Muscle layer of duodenum (tissue), 2 donors: ENCODE data around the gene PSMD3.

Experiments
- H3K27ac ChIP-seq: one replicate; pipeline ENCODE4 v1.7.0; 2013; ENCODE audit warnings: mild to moderate bottlenecking, low read length
- H3K27me3 ChIP-seq: one replicate; pipeline ENCODE4 v1.7.0; 2013; ENCODE audit warnings: low read depth, mild to moderate bottlenecking, control low read depth, low read length
- H3K36me3 ChIP-seq, 2 donors: one replicate each; pipeline ENCODE4 v1.7.0; 2013; ENCODE audit warnings: low read length in 2 of 2, control low read depth in 1 of 2, mild to moderate bottlenecking in 1 of 2; ENCODE audit not compliant: insufficient read depth in 2 of 2, control insufficient read depth in 1 of 2
- H3K4me1 ChIP-seq, 2 donors: one replicate each; pipeline ENCODE4 v1.7.0; 2013; ENCODE audit warnings: low read length in 2 of 2, mild to moderate bottlenecking in 2 of 2, control low read depth in 1 of 2, moderate library complexity in 1 of 2; ENCODE audit not compliant: insufficient read depth in 2 of 2, control insufficient read depth in 1 of 2
- H3K4me3 ChIP-seq, 2 donors: one replicate each; pipeline ENCODE4 v1.7.0; 2013; ENCODE audit warnings: low read length in 2 of 2, low read depth in 1 of 2, mild to moderate bottlenecking in 1 of 2
- H3K9me3 ChIP-seq, 2 donors: one replicate each; pipeline ENCODE4 v1.7.0; 2013; ENCODE audit warnings: low read length in 2 of 2, control low read depth in 1 of 2, mild to moderate bottlenecking in 1 of 2; ENCODE audit not compliant: control insufficient read depth in 1 of 2
- donor health status: healthy.

Gene PSMD3

DNA sequence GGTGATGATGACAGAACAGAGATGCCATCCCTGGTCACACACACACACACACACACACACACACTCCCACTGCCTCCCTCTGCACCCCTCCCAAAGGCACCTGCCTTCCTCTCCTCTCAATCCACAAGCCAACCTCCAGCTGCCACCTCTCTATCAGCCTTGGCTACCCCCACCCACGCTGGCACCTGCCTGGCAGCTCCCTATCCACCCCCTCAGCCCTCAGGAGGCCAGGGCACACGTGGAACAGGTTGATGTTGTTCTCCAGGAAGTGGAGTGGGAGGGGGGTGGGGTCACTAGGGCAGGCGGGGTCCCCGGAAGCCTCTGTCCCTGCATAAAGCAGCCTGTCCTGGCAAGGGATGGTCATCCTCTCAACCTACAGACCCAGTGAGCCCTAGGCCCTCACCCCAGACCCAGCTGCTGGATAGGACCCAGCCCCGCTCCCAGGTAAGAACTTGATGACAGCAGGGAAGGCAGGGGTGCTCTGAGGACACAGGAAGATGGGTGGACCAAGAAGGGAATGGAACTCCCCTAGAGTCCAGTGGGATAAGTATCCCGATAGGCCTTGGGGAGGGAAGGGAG lies 17.9 kb upstream of the PSMD3 start, which contains the start of gene GSDMA:
GSDMA (plus strand) TSS at position 363 of the 579 bp plus-strand sequence. CDS start 2,684 bp downstream, outside the sequence.
- Histone ChIP-seq H3K27ac (no peak within 1 kb of the TSS), H3K27me3 (no peaks in the 10 kb centered on the region), H3K4me3 (no peak within 1 kb of the TSS), H3K4me1 (peaks cover 0 to 4% of the 10 kb centered on the region in 2 donors), H3K9me3 (no peaks in the 10 kb centered on the region), H3K36me3 (no peaks in the 10 kb centered on the region)

DNA sequence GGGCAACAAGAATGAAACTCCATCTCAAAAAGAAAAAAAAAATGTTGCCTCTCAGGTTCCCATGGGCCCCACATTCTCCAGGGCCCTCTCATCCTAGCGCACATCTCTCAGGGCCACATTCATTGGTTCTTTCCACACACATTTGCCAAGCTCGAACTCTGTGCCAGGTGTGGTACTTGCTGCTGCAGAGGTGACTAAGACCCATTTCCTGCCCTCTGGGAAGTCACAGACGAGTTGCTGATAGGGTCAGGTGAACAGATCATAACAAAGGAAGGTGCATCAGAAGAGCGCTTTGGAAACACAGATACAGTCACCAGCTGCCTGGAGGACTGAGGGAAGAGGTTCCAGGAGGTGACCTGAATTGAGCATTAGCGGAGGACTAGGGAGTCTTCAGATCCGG lies 16.8 kb upstream of the PSMD3 start:
- Histone ChIP-seq H3K9me3 (no peaks in the 10 kb centered on the region), H3K36me3 (no peaks in the 10 kb centered on the region), H3K27me3 (no peaks in the 10 kb centered on the region), H3K4me1 (peaks cover 0 to 4% of the 10 kb centered on the region in 2 donors), H3K27ac (no peak overlapping the region), H3K4me3 (no peak overlapping the region)

- no peaks in the 10 kb centered on the region for H3K27me3 ChIP-seq
- no peaks in the 10 kb centered on the region for H3K36me3 ChIP-seq
- peaks cover 0 to 4% of the 10 kb centered on the region in 2 donors for H3K4me1 ChIP-seq
- no peak overlapping the region for H3K4me3 ChIP-seq
- H3K27ac ChIP-seq = no peak overlapping the region
- H3K9me3 ChIP-seq = no peaks in the 10 kb centered on the region
Measured at GRCh38 chr17:39965017-39965699, 15.4 kb upstream of the PSMD3 start.

DNA sequence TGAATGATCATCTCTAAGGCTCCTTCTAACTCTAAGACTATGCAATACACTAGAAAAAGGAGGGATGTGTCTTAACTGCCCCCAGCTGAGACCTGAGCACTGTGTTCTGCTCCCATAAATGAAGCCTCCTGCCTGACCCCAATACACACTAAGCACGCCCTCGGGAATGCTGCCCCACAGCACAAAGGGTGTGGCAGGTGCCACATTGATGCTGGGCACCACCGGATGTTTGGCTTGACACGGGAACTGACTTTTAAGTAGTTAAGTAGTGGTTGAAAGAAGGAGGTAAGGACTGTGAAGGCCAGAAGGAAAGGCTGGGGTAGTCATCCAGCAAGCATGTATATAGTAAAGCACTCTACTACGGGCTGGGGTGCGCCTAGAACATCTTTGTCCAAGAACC lies 13.8 kb upstream of the PSMD3 start:
- Histone ChIP-seq H3K4me1 (peaks cover 0 to 4% of the 10 kb centered on the region in 2 donors), H3K36me3 (no peaks in the 10 kb centered on the region), H3K27me3 (no peaks in the 10 kb centered on the region), H3K27ac (no peak overlapping the region), H3K4me3 (no peak overlapping the region), H3K9me3 (no peaks in the 10 kb centered on the region)

GRCh38 chr17:39968761-39969160 lies 11.8 kb upstream of the PSMD3 start:
- no peak overlapping the region for H3K4me3 ChIP-seq
- no peak overlapping the region for H3K27ac ChIP-seq
- H3K9me3 ChIP-seq = no peaks in the 10 kb centered on the region
- peaks cover 0 to 4% of the 10 kb centered on the region in 2 donors for H3K4me1 ChIP-seq
- no peaks in the 10 kb centered on the region for H3K36me3 ChIP-seq
- no peaks in the 10 kb centered on the region for H3K27me3 ChIP-seq

DNA sequence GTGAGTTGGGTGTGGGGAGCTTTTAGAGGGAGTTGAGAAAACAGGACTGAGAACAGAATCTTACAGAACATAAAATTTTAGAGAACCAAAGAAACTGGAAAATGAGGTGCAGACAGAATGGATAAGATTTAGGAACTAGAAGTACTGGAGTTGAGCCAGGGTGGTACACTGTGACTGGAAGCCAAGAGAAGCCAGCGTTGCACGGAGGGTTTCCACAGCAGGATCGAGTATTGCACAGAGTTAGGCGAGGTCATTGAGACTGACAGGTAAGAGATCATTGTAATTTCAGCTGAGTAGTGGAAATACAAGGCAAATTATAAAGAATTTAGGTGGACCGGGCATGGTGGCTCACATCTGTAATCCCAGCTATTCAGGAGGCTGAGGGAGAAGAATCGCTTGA lies 11.2 kb upstream of the PSMD3 start:
- Histone ChIP-seq H3K27me3 (no peaks in the 10 kb centered on the region), H3K9me3 (no peaks in the 10 kb centered on the region), H3K36me3 (no peaks in the 10 kb centered on the region), H3K4me1 (peaks cover 0 to 4% of the 10 kb centered on the region in 2 donors), H3K27ac (no peak overlapping the region), H3K4me3 (no peak overlapping the region)

- no peaks in the 10 kb centered on the region for H3K27me3 ChIP-seq
- H3K27ac ChIP-seq = no peak overlapping the region
- H3K9me3 ChIP-seq = no peaks in the 10 kb centered on the region
- peaks cover 0 to 4% of the 10 kb centered on the region in 2 donors for H3K4me1 ChIP-seq
- H3K36me3 ChIP-seq = no peaks in the 10 kb centered on the region
- H3K4me3 ChIP-seq = no peak overlapping the region
Measured at GRCh38 chr17:39970157-39970692, 10.4 kb upstream of the PSMD3 start.

GRCh38 chr17:39971076-39971603 lies 9.5 kb upstream of the PSMD3 start:
- Histone ChIP-seq H3K36me3 (no peaks in the 10 kb centered on the region), H3K27me3 (no peaks in the 10 kb centered on the region), H3K9me3 (no peaks in the 10 kb centered on the region), H3K4me3 (no peak overlapping the region), H3K4me1 (no peaks in the 10 kb centered on the region), H3K27ac (no peak overlapping the region)

DNA sequence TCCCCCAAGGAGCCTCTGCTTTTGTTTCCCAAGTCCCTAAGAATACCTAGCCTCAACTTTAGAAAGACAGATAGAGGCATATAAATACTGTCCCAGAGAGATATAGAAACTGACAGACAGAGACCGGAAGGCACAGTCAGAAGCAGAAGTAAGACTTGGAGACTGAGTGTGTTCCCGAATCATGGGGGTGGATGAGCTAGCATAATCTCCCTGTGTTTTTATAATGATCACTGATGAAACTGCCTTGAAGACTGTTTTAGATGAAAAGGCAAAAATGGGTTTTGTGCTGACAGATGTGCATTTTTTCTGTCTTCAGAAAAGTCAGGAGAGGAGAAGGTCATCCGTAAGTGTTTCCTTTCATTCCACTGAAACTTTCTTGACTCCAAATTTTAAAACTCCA lies 8.3 kb upstream of the PSMD3 start:
- no peaks in the 10 kb centered on the region for H3K4me1 ChIP-seq
- no peak overlapping the region for H3K27ac ChIP-seq
- no peaks in the 10 kb centered on the region for H3K27me3 ChIP-seq
- H3K4me3 ChIP-seq = no peak overlapping the region
- H3K9me3 ChIP-seq = no peaks in the 10 kb centered on the region
- H3K36me3 ChIP-seq = no peaks in the 10 kb centered on the region

- Histone ChIP-seq H3K27me3 (no peaks in the 10 kb centered on the region), H3K36me3 (no peaks in the 10 kb centered on the region), H3K4me3 (no peak overlapping the region), H3K4me1 (no peaks in the 10 kb centered on the region), H3K27ac (no peak overlapping the region), H3K9me3 (no peaks in the 10 kb centered on the region)
Measured at GRCh38 chr17:39973496-39973895, 7.1 kb upstream of the PSMD3 start.

DNA sequence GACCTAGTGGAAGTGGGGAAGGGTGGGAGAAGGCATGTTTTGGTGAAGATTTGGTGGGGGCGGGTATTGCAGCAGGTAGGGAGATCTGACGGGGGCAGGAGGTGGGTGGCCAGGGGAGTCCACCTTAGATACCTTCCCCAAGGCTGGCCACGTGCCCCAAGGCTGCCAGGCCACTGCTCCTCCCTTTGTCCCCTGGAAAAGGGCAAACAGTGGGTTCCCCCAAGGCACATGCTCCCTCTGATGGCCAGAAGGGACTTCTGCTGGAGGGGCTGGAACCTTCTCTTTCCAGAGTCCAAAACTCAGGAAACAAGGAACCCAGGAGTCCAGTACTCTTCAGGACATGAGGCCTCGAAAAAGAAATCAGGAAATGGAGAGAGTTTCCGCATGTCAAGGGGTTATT lies 6.2 kb upstream of the PSMD3 start:
- Histone ChIP-seq H3K27me3 (no peaks in the 10 kb centered on the region), H3K4me1 (no peaks in the 10 kb centered on the region), H3K27ac (no peak overlapping the region), H3K36me3 (no peaks in the 10 kb centered on the region), H3K9me3 (no peaks in the 10 kb centered on the region), H3K4me3 (no peak overlapping the region)
